Type B pancreatic cell (in vitro differentiated cells): ENCODE measurements around the gene ELL. TPM values are rescaled to one million over a fixed set of nuclear protein-coding genes. Genes with fewer than 3 reads are reported as not detected.
A peak's percentile ranks its signal among the peaks of the same experiment; 100 is the strongest.

ENCODE experiments used
- DNase-seq: peaks from one replicate; pipeline ENCODE4 v3.0.0; 2021; ENCODE audit warnings: mixed read lengths; ENCODE audit not compliant: unreplicated experiment; ENCODE audit errors: extremely low spot score
- H3K27ac Mint-ChIP-seq: 2 replicates; pipeline ENCODE4 v1.8.0; 2021; ENCODE audit warnings: mild to moderate bottlenecking, mixed read lengths
- H3K27me3 Mint-ChIP-seq: 2 replicates; pipeline ENCODE4 v1.8.0; 2021; ENCODE audit warnings: mixed read lengths
- H3K36me3 Mint-ChIP-seq: 2 replicates; pipeline ENCODE4 v1.8.0; 2021; ENCODE audit warnings: mixed read lengths
- H3K4me1 Mint-ChIP-seq: one replicate; pipeline ENCODE4 v1.8.0; 2021; ENCODE audit warnings: mixed read lengths; ENCODE audit not compliant: unreplicated experiment
- H3K4me3 Mint-ChIP-seq: 2 replicates; pipeline ENCODE4 v1.8.0; 2021; ENCODE audit warnings: mild to moderate bottlenecking, mixed read lengths
- H3K9me3 Mint-ChIP-seq: 2 replicates; pipeline ENCODE4 v1.8.0; 2021; ENCODE audit warnings: mixed read lengths
- total RNA-seq: library from RNA; stranded (reverse); gene quantifications from 2 replicates; pipeline ENCODE4 v1.2.1, GENCODE V29; 2021; ENCODE audit warnings: low replicate concordance
- TF ChIP-seq, protein P1 (sequence below): fragments of 200-600 bp; sonication (generic); conservative IDR thresholded peaks from 2 replicates; pipeline ENCODE4 v1.5.0; 2021; ENCODE audit warnings: antibody characterized with exemption, mild to moderate bottlenecking

ELL gene
- total RNA-seq, 1 donor from 2014 or later: 13.6 TPM

DNA sequence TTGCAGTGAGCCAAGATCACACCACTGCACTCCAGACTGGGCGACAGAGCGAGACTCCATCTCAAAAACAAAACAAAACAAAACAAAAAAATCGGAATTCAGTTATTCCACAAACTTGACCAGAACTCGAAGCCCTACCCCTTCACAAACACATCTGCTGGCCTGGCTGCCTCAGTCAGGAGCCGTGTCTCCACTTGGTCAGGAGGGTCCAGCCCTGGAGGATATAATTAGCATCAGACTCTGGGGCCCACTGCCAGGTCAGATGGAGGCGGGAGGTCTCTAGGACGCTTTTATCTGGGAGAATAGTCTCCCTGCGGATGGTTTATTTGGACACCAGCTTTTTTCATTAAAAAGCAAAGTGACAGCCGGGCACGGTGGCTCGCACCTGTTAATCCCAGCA lies 8.0 kb downstream of the ELL start:
- H3K27ac Mint-ChIP-seq: peak overlapping the region; percentile 63
- peaks cover 18% of the 10 kb centered on the region for H3K4me1 Mint-ChIP-seq
- TF ChIP-seq, protein P1, sequence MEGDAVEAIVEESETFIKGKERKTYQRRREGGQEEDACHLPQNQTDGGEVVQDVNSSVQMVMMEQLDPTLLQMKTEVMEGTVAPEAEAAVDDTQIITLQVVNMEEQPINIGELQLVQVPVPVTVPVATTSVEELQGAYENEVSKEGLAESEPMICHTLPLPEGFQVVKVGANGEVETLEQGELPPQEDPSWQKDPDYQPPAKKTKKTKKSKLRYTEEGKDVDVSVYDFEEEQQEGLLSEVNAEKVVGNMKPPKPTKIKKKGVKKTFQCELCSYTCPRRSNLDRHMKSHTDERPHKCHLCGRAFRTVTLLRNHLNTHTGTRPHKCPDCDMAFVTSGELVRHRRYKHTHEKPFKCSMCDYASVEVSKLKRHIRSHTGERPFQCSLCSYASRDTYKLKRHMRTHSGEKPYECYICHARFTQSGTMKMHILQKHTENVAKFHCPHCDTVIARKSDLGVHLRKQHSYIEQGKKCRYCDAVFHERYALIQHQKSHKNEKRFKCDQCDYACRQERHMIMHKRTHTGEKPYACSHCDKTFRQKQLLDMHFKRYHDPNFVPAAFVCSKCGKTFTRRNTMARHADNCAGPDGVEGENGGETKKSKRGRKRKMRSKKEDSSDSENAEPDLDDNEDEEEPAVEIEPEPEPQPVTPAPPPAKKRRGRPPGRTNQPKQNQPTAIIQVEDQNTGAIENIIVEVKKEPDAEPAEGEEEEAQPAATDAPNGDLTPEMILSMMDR: no peak
- no peak overlapping the region for H3K4me3 Mint-ChIP-seq
- H3K9me3 Mint-ChIP-seq: no peaks in the 10 kb centered on the region
- no peaks in the 10 kb centered on the region for H3K27me3 Mint-ChIP-seq
- no peaks in the 10 kb centered on the region for H3K36me3 Mint-ChIP-seq
- DNase-seq: no peak

DNA sequence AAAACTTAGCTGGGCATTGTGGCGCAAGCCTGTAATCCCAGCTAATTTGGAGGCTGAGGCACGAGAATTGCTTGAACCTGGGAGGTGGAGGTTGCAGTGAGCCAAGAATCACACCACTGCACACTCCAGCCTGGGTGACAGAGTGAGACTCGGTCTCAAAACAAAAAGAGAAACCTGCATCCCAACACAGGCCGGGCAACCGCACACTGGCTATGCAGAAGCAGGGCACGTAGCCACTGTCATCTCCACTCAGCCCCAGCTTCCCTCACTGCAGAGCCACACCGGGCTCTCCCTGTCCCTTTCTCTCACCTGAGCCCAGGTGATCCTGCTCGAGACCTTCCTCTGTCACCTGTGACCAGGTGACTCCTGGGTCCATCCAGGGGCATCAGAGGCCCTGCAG lies 11.7 kb downstream of the ELL start:
- no peaks in the 10 kb centered on the region for H3K9me3 Mint-ChIP-seq
- no peak for DNase-seq
- no peaks in the 10 kb centered on the region for H3K36me3 Mint-ChIP-seq
- H3K27ac Mint-ChIP-seq: no peak overlapping the region
- H3K4me1 Mint-ChIP-seq: peaks cover 34% of the 10 kb centered on the region
- TF ChIP-seq, protein P1: no peak
- H3K4me3 Mint-ChIP-seq: no peak overlapping the region
- no peaks in the 10 kb centered on the region for H3K27me3 Mint-ChIP-seq

DNA sequence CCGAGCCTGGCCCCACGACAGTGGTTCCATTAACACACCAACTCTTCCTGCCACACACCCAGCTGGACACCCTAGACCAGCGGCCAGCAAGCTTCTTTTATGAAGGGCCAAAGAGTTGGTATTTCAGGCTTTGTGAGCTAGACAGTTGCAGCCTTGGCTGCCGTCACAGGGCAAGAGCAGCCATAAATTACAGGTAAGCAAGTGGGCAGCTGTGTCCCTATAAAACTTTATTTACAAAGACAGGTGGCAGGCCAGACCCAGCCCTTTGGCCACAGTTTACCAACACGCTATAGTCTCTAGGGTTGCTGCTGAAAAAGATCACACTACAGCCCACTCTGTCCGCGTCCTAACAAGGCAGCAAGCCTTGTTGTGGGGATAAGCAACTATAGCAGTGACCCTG lies 13.3 kb downstream of the ELL start:
- no peak overlapping the region for H3K27ac Mint-ChIP-seq

DNA sequence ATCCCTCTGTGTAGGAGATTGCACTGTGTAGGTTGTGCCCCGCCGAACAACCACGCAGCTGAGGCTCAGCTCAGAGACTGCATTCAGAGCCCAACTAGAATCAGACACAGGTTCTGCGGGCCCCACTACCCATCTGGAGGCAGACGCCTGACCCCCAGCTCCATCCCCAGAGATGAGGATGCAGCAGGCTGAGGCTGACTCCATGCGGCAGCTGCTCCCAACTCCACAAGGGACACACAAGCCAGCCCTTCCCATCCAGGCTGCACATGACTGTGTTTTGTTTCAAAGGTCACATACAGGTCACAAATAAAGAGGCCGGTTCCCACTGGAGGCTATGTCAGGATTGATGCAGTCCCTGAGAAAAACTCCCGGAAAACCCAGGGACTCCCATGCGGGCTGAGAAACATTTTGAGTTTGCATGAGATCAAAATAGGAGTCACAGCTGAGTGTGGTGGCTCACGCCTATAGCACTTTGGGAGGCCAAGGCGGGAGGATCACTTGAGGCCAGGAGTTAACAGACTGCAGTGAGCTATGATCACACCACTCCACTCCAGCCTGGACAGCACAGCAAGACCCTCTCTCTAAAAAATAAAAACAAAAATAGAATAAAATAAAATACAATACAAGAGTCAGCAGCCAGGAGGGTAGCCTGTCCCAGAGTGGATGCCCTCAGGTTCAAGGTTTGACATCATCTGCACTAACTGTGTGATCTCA lies 14.0 kb downstream of the ELL start:
- Mint-ChIP-seq H3K27me3 (no peaks in the 10 kb centered on the region), H3K36me3 (no peaks in the 10 kb centered on the region), H3K4me1 (peaks cover 35% of the 10 kb centered on the region), H3K4me3 (no peak overlapping the region), H3K27ac (peak overlapping the region; percentile 71), H3K9me3 (no peaks in the 10 kb centered on the region)
- TF ChIP-seq, protein P1: no peak
- DNase-seq: no peak

More for the DNA sequence above, 13.3 kb downstream of the ELL start:
- Mint-ChIP-seq H3K27me3 (no peaks in the 10 kb centered on the region), H3K4me3 (no peak overlapping the region), H3K36me3 (no peaks in the 10 kb centered on the region), H3K4me1 (peaks cover 40% of the 10 kb centered on the region), H3K9me3 (no peaks in the 10 kb centered on the region)
- TF ChIP-seq, protein P1: no peak
- no peak for DNase-seq

DNA sequence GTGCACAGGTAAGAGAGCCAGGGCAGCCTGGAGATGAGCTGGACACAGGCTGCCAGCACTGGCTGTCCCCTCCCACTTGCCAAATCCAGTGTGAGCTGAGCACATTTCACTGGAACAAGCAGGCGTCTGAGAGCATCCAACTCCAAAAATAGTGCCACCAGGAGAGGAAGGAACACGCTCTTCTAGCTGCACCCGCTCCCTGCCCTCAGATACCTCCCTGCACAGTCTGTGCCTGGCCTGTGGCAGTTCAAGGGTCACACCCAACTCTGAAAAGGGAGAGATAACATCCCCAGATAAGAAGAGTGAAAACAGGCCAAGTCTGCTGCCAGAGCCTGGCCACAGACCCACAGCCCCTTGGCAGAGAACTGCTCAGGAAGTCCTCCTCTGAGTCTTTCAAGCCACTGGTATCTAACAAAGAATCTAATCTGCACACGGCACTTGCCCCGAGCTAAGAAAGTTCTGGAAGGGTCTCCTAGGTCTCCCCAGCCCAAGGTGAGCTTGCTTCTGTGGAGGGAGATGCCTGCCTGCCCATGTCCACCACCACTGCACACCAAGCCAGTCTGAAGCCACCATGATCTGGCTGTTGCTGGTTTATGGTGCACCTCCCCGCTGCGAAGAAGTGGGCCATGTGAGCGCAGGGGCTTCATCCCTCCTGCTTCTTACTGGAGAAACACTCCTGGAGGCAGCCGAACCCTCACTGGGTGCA lies 14.7 kb downstream of the ELL start:
- Mint-ChIP-seq H3K36me3 (no peaks in the 10 kb centered on the region), H3K4me3 (no peak overlapping the region), H3K4me1 (peaks cover 40% of the 10 kb centered on the region), H3K27me3 (no peaks in the 10 kb centered on the region), H3K9me3 (no peaks in the 10 kb centered on the region), H3K27ac (peak overlapping the region; percentile 71)
- TF ChIP-seq, protein P1: no peak
- DNase-seq: no peak
